Erythroblast (primary cell): Measurements from ENCODE around the gene TIMP3.

Experiments used
- GATA1 ChIP-seq: IDR thresholded peaks from 2 replicates; pipeline ENCODE4 v1.6.1; 2011; ENCODE audit warnings: low read depth, mild to moderate bottlenecking, control low read depth, low read length, moderate library complexity
- POLR2A ChIP-seq: IDR thresholded peaks from 2 replicates; pipeline ENCODE4 v1.6.1; 2011; ENCODE audit warnings: mild to moderate bottlenecking, low read length

DNA sequence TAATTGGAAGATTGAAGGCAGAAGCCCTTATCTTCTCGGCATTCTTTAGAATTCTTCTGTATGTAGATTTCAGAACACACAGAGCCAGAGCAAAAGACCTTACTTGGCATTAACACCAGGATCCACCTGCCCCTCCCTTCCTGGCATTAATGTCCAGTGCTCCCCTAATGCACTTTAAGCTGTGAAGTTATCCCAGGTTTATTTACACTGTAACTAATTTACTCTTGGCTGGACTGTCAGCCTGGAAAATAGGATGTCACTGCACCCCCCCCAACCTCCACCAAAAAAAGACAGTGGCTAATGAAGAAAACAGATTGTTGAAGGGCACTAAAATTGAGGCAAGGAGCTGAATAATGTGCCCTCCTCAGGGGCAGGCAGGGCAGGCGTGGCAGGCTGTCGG, 30.1 kb downstream of the TIMP3 start:
- TF ChIP-seq GATA1 = no peak
- no peak for TF ChIP-seq POLR2A
